HG02870 (cell line): ENCODE measurements around the gene SLCO1B3.
"Not testable (repeated sequence)": the region's sequence is repeated elsewhere in the genome, so short reads cannot be mapped to it uniquely, and the experiment has no call there.

Source experiments
- ATAC-seq: cut with Tn5 transposase; IDR thresholded peaks from one replicate; pipeline ENCODE4 v1.9.1; 2021; ENCODE audit warnings: mild to moderate bottlenecking, moderate library complexity; ENCODE audit not compliant: unreplicated experiment

Gene SLCO1B3, protein sequence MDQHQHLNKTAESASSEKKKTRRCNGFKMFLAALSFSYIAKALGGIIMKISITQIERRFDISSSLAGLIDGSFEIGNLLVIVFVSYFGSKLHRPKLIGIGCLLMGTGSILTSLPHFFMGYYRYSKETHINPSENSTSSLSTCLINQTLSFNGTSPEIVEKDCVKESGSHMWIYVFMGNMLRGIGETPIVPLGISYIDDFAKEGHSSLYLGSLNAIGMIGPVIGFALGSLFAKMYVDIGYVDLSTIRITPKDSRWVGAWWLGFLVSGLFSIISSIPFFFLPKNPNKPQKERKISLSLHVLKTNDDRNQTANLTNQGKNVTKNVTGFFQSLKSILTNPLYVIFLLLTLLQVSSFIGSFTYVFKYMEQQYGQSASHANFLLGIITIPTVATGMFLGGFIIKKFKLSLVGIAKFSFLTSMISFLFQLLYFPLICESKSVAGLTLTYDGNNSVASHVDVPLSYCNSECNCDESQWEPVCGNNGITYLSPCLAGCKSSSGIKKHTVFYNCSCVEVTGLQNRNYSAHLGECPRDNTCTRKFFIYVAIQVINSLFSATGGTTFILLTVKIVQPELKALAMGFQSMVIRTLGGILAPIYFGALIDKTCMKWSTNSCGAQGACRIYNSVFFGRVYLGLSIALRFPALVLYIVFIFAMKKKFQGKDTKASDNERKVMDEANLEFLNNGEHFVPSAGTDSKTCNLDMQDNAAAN

GRCh38 chr12:20810487-20810886, at the start of gene SLCO1B3:
TSS of gene SLCO1B3 (plus strand) at chr12:20810705. CDS start at chr12:20815739, 5,034 bp downstream.
- ATAC-seq: no peak

DNA sequence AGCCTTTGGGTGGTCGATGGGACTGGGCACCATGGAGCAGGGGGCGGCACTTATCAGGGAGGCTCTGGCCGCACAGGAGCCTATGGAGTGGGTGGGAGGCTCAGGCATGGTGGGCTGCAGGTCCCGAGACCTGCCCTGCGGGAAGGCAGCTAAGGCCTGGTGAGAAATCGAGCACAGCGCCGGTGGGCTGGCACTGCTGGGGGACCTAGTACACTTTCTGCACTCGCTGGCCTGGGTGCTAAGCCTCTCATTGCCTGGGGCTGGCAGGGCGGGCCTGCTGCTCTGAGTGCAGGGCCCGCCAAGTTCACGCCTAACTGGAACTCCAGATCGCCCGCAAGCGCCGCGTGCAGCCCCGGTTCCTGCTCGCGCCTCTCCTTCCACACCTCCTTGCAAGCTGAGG, 33.1 kb upstream of the SLCO1B3 start:
- ATAC-seq: no peak

DNA sequence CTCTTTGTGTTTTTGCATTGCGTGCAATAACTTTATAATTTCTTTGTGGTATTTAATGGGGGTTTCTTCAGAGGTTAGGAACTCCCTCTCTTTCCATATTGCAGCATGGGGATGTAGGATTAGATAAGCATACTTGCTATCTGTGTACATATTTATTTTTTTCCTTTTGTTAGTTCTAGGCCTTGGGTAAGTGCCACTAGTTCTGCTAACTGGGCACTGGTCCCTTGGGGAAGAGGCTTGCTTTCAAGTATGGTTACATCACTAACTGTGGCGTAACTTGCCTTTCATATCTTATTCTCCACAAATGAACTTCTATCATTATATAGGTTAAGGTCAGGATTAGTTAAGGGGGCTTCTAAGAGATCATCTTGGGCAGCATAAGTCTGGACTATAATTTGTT, 31.5 kb upstream of the SLCO1B3 start:
- no peak for ATAC-seq

GRCh38 chr12:20779971-20780370, 30.5 kb upstream of the SLCO1B3 start:
- not testable (repeated sequence) for ATAC-seq

DNA sequence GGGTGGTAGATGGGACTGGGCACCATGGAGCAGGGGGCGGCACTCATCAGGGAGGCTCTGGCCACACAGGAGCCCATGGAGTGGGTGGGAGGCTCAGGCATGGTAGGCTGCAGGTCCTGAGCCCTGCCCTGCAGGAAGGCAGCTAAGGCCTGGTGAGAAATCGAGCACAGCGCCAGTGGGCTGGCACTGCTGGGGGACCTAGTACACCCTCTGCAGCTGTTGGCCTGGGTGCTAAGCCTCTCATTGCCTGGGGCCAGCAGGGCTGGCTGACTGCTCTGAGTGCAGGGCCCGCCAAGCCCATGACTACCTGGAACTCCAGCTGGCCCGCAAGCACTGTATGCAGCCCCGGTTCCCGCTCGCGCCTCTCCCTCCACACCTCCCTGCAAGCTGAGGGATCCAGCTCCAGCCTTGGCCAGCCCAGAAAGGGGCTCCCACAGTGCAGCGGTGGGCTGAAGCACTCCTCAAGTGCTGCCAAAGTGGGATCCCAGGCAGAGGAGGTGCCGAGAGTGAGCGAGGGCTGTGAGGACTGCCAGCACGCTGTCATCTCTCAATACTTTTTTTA, 26.6 kb upstream of the SLCO1B3 start:
- ATAC-seq: not testable (repeated sequence)

DNA sequence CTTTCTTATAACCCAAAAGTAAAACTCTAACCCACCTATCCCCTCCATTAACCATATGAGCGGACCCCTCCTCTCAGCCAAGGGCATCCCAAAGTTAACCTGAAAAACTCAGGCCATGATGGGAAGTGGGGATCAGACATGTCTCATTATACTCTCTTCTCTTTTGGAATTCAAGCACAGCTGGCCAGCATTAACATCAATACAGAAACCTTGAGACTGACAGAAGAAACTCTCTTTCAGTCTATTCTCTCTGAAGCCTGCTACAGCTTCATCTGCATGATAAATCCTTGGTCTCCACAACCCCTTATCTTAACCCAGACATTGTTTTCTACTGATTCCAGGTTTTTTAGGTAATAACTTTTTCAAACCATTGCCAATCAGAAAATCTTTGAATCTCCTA, 17.5 kb upstream of the SLCO1B3 start:
- ATAC-seq: no peak

- no peak for ATAC-seq
Measured at GRCh38 chr12:20798554-20798953, 12.0 kb upstream of the SLCO1B3 start.

DNA sequence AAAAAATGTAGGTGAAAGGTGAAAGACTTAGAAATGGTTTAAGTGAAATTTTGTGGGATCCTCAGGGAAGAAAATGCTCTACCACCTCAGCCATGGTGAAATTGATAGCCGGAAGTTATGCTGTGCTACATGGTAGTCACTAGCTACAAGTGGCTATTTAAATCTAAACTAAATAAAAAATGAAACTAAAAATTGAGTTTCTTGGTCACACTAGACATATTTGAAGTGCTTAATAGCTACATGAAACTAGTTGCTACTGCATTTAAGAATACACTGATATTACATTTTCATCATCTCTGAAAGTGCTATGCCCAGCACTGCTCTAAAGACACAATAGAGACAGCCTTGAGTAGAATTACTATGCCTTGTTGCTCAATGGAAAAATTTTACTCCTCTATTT, 10.3 kb upstream of the SLCO1B3 start:
- no peak for ATAC-seq

DNA sequence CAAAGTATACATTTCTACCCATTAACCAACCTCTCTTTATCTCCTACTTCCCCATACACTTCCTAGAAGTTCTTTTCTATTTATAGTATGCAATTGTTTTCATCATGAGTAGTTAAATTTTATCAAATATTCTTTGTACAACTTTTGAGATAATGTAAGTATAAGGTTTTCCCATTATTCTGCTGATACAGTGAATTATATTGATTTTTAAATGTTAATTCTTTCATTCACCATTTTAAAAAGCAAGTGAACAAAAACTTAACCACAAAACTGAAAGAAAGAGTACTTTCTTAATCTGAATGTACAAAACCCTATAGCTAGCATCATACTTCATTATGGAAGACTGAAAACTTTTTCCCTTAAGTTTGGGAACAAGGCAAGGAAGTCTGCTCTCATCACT, 9.5 kb upstream of the SLCO1B3 start:
- ATAC-seq: no peak

DNA sequence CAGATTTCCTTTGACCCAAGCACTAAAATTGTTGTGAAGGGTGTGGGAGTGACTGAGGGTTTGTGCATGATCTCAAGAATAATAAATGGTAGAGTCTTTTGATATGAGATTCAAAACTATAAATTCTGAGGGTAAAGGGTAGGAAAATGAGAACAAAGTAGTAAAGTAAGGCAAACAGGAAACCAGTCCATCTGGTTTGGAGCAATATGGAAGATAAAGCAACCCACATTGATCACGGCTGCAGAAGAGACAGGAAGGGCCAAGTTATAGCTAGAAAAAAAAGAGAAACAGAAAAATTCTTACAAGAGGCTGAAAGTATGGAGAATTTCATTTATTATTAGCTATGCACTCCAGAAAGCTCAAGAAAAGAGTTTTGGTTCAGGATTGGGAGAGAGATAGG, 4.6 kb upstream of the SLCO1B3 start:
- ATAC-seq: no peak

DNA sequence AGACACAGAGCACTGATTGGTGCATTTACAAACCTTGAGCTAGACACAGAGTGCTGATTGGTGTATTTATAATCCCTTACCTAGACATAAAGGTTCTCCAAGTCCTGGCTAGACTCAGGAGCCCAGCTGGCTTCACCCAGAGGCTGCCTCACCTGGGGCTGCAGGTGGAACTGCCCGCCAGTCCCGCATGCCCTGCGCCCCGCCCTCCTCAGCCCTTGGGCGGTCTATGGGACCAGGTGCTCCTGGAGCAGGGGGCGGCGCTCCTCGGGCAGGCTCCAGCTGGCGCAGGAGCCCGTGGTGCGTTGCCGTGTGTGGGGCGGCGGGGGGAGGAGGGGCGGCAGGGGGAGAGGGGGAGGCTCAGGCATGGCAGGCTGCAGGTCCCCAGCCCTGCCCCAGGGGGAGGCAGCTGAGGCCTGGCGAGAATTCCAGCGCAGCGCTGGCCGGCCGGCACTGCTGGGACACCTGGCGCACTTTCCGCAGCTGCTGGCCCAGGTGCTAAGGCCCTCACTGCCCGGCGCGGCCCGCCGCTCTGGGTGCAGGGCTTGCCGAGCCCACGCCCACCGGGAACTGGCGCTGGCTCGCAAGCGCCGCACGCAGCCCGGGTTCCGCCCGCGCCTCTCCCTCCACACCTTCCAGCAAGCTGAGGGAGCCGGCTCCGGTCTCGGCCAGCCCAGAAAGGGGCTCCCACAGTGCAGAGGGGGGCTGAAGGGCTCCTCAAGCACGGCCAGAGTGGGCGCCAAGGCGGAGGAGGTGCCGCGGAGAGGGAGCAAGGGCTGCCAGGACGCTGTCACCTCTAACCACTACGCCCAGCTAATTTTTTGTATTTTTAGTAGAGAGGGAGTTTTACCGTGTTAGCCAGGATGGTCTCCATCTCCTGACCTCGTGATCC, 3.1 kb upstream of the SLCO1B3 start:
- no peak for ATAC-seq

- ATAC-seq: no peak
Measured at GRCh38 chr12:20808521-20808920, 2.0 kb upstream of the SLCO1B3 start.

DNA sequence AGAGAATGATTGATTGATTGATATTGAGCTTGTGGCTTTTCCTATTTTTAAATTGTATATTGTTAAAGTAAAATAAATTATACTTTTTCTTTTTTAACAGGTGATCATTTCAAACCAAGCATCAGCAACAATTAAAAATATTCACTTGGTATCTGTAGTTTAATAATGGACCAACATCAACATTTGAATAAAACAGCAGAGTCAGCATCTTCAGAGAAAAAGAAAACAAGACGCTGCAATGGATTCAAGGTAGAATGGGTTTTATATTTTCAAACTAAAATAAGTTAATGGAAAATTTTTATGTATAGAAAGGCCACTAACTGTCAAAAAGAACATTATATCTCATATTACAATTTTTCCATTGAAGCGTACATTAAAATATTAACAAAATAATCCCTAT, 5.1 kb downstream of the SLCO1B3 start:
- no peak for ATAC-seq

DNA sequence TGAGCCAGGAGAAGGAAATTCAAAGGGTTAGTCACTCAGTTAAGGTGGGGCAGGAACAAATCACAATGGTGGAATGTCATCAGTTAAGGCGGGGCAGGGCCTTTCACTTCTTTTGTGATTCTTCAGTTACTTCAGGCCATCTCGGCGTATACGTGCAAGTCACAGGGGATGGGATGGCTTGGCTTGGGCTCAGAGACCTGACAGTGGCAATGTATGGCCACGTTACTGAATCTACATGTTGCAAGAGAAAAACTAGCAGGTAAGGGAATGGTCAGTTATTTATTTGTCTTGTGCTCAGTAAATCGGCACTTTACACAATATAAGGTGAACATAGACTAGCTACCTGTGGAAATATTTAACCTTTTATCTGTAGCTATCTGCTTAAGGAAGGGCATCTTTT, 11.9 kb downstream of the SLCO1B3 start:
- ATAC-seq: no peak

DNA sequence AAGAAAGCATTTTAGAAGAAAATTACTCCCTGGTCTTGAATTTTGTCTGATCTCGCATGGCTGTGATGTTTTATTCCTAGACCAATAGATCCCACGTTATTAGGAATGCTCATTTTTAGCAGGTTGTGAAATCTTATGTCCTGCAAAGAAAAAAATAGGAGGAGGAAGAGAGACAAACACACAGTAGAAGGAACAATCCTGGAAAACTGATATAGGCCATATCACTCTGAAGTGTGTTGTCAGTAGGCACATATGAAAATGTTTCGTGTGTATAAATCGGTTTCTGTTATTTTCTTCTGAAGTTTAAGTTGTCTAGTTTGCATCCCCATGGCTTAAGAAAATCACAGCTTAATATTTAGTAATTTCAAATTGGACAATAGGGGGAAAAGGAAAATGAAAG, 12.4 kb downstream of the SLCO1B3 start:
- ATAC-seq: no peak

- ATAC-seq: no peak
Measured at GRCh38 chr12:20829919-20830318, 19.4 kb downstream of the SLCO1B3 start.

GRCh38 chr12:20830456-20830855, 20.0 kb downstream of the SLCO1B3 start:
- no peak for ATAC-seq

DNA sequence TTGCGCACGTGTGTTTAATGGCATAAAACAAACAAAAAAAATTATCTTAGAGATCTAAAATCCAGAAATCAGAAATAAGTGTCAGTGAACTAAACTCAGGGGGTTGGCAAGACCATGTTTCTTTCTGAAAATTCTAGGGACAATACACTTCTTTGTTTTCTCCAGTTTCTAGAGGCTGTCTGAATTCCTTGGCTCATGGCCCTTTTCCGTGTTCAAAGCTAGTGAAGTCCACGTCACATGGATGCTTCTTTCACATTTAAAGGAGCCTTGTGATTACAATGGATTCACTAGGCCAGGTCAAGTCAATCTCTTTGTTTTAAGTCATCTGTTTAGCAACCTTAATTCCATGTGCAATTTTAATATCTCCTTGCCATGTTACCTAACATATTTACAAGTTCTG, 22.4 kb downstream of the SLCO1B3 start:
- ATAC-seq: no peak

DNA sequence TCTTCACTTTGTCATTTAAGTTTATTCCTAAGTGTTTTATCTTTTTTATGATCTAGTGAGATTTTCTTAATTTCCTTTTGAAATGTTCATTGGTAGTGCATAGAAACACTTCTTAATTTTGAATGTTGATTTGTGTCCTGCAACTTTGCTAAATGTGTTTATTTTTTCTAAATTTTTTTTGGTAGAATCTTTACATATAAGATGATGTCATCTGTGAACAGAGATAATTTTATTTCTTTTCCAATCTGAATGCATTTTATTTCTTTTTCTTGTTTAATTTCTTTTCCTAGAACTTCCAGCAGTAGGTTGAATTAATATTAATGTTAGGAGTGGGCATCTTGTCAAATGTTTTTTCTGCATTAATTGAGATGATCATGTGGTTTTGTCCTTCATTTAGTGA, 42.1 kb downstream of the SLCO1B3 start:
- ATAC-seq: no peak

DNA sequence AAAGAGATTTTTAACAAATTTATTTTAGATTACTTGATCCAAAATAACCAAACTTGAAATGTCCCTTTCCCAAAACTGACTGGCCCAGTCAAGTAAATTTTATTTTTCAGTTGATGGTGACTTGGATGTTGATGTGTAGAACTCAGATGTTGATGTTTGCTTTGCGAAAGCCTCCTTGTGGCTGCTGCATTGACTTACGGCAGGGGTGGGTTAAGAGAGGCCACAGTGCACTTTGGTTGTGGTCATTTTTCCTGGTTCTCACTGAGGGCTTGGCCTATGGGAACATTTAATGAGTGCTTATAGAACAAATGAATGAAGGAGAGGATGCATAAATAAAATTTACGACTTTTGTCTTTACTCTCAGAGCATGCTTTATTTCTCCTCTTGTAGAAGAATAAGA, 52.6 kb downstream of the SLCO1B3 start:
- ATAC-seq: no peak

- no peak for ATAC-seq
Measured at GRCh38 chr12:20865873-20866272, 55.4 kb downstream of the SLCO1B3 start.
